SH-SY5Y (cell line): Measurements from ENCODE around the gene FZR1.

ENCODE experiments used
- GATA2 ChIP-seq: IDR thresholded peaks from 2 replicates; pipeline ENCODE4 v1.6.1; 2011; ENCODE audit warnings: mild to moderate bottlenecking, low read depth, low read length
- GATA3 ChIP-seq: IDR thresholded peaks from 2 replicates; pipeline ENCODE4 v1.6.1; 2011; ENCODE audit warnings: low read depth, mild to moderate bottlenecking, low read length, moderate library complexity

DNA sequence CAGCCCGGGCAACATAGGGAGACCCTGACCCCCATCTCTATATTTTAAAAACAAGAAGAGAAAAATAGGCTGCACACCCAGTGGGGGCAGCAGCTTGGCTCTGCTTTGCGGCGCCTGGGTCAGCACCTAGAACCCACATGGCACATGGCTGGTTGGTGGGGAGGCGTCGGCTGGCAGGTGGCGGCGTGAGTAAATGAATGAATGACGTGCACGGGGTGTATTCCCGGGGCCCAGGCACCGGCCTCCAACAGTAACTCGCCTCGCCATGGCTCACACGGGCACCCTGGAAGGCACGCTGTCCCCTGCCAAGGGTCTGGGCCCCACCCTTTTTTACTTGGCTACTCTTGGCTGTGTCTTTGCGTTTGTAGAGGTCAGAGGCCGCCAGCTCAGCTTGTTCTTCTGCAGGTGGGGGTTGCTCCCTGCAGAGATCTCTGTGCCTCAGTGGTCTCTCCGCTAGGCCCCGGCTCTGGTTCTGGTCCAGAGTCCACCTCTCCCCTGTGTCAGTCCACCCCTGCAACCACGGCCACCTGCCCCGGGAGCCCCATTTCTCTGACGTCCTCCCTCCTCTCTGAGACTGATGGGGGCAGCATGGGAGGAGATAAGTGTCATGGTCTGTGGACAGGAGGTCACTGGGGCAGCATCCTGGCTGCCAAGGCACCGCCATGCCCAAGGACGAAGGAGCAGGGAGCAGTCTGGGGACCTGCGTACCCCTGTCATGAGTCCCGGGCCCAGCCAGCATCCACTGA, 5.6 kb downstream of the FZR1 start:
- TF ChIP-seq GATA2 (no peak), GATA3 (no peak)
